A549 (cell line): ENCODE results near the gene CMA1.

Source experiments
- BHLHE40 ChIP-seq: IDR thresholded peaks from 2 replicates; pipeline ENCODE4 v1.6.1; 2012; ENCODE audit warnings: low read depth, low read length, inconsistent platforms
- CHD2 ChIP-seq: fragments of 150-350 bp; IDR thresholded peaks from 2 replicates; pipeline ENCODE4 v1.6.1; 2014; ENCODE audit warnings: low read length; ENCODE audit not compliant: partially characterized antibody
- EP300 ChIP-seq, 2 experiments: fragments of >200 bp; sonication (Bioruptor Twin); formaldehyde crosslinking; IDR thresholded peaks; 2 replicates in 1 of 2; 3 replicates in 1 of 2; pipeline ENCODE4 v1.6.1; 2016 to 2017
- HDAC2 ChIP-seq: fragments of 200-600 bp; sonication (generic); IDR thresholded peaks from 2 replicates; pipeline ENCODE4 v1.6.1; 2016
- HOXA7 ChIP-seq: fragments of 250-450 bp; sonication (Bioruptor Pico); IDR thresholded peaks from 2 replicates; pipeline ENCODE4 v1.5.0; 2020; ENCODE audit warnings: mild to moderate bottlenecking, moderate library complexity
- KDM5A ChIP-seq: fragments of 200-600 bp; sonication (generic); IDR thresholded peaks from 2 replicates; pipeline ENCODE4 v1.6.1; 2016; ENCODE audit warnings: antibody characterized with exemption, mild to moderate bottlenecking
- RCOR1 ChIP-seq: fragments of 150-350 bp; IDR thresholded peaks from 2 replicates; pipeline ENCODE4 v1.6.1; 2014; ENCODE audit warnings: antibody characterized with exemption, low read length, low read depth
- USF2 ChIP-seq: fragments of 450-650 bp; IDR thresholded peaks from 2 replicates; pipeline ENCODE4 v1.6.1; 2014; ENCODE audit warnings: antibody characterized with exemption
- ZFP36 ChIP-seq: fragments of 450-650 bp; IDR thresholded peaks from 2 replicates; pipeline ENCODE4 v1.6.1; 2014; ENCODE audit warnings: borderline replicate concordance; ENCODE audit not compliant: partially characterized antibody
- TF ChIP-seq, protein P1 (sequence below): fragments of >200 bp; sonication (Bioruptor Twin); formaldehyde crosslinking; IDR thresholded peaks from 3 replicates; pipeline ENCODE4 v1.5.1; 2016

- TF ChIP-seq, protein P1, sequence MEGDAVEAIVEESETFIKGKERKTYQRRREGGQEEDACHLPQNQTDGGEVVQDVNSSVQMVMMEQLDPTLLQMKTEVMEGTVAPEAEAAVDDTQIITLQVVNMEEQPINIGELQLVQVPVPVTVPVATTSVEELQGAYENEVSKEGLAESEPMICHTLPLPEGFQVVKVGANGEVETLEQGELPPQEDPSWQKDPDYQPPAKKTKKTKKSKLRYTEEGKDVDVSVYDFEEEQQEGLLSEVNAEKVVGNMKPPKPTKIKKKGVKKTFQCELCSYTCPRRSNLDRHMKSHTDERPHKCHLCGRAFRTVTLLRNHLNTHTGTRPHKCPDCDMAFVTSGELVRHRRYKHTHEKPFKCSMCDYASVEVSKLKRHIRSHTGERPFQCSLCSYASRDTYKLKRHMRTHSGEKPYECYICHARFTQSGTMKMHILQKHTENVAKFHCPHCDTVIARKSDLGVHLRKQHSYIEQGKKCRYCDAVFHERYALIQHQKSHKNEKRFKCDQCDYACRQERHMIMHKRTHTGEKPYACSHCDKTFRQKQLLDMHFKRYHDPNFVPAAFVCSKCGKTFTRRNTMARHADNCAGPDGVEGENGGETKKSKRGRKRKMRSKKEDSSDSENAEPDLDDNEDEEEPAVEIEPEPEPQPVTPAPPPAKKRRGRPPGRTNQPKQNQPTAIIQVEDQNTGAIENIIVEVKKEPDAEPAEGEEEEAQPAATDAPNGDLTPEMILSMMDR: no peak
- TF ChIP-seq HDAC2 (no peak), ZFP36 (no peak), HOXA7 (no peak), BHLHE40 (no peak), USF2 (no peak), CHD2 (no peak), KDM5A (no peak), RCOR1 (no peak), EP300 (IDR thresholded peaks at IDR 0.05) (no peak)
Observed at GRCh38 chr14:24463017-24463883, 44.8 kb downstream of the CMA1 start.
